HG03521 (cell line): ENCODE data around the gene CADM4.
A peak's percentile ranks its signal among the peaks of the same experiment; 100 is the strongest.

Experiments used
- ATAC-seq: cut with Tn5 transposase; IDR thresholded peaks from one replicate; pipeline ENCODE4 v1.9.1; 2021; ENCODE audit warnings: mild to moderate bottlenecking, moderate library complexity; ENCODE audit not compliant: unreplicated experiment

CADM4 gene

GRCh38 chr19:43634872-43635560 is 4.6 kb downstream of the CADM4 start:
- ATAC-seq, result no peak

- ATAC-seq, result no peak
These were observed 5.2 kb downstream of the CADM4 start for GRCh38 chr19:43634506-43634871.

GRCh38 chr19:43634068-43634467 is 5.6 kb downstream of the CADM4 start:
- no peak for ATAC-seq

- ATAC-seq, result no peak
These were observed 6.1 kb downstream of the CADM4 start for GRCh38 chr19:43633520-43633919.

- ATAC-seq, result no peak
These were observed 8.2 kb downstream of the CADM4 start for GRCh38 chr19:43631491-43631890.

- ATAC-seq, result no peak
These were observed 10.9 kb downstream of the CADM4 start for GRCh38 chr19:43628646-43629326.

- no peak for ATAC-seq
These were observed 12.8 kb downstream of the CADM4 start for GRCh38 chr19:43626838-43627237.

GRCh38 chr19:43625918-43626579 is 13.6 kb downstream of the CADM4 start:
- no peak for ATAC-seq

- no peak for ATAC-seq
These were observed 14.7 kb downstream of the CADM4 start for GRCh38 chr19:43624933-43625332.

GRCh38 chr19:43623889-43624670 is 15.6 kb downstream of the CADM4 start:
- no peak for ATAC-seq

- ATAC-seq, result no peak
These were observed 16.7 kb downstream of the CADM4 start for GRCh38 chr19:43622956-43623355.

- ATAC-seq, result no peak
These were observed 17.6 kb downstream of the CADM4 start for GRCh38 chr19:43622070-43622469.

- no peak for ATAC-seq
These were observed 19.3 kb downstream of the CADM4 start for GRCh38 chr19:43620061-43621001.

GRCh38 chr19:43619262-43620060 is 20.2 kb downstream of the CADM4 start, which contains the start of gene ZNF428:
Gene ZNF428 (minus strand): TSS chr19:43619629. CDS start chr19:43614304, 5,325 bp downstream.
- ATAC-seq, result peak; percentile 83

- peak; percentile 12 for ATAC-seq
These were observed 20.8 kb downstream of the CADM4 start for GRCh38 chr19:43618921-43619261.

- ATAC-seq, result no peak
These were observed 22.7 kb downstream of the CADM4 start for GRCh38 chr19:43616954-43617353.

- ATAC-seq, result no peak
These were observed 23.3 kb downstream of the CADM4 start for GRCh38 chr19:43616306-43616705.

GRCh38 chr19:43612374-43612773 is 27.3 kb downstream of the CADM4 start:
- ATAC-seq, result no peak

- no peak for ATAC-seq
These were observed 27.9 kb downstream of the CADM4 start, which contains the start of gene SRRM5 for GRCh38 chr19:43611788-43612187. Gene SRRM5 (plus strand): TSS chr19:43612088. CDS start chr19:43612122, 34 bp downstream.
